Activated CD4-positive, alpha-beta T cell treated with anti-CD3 and anti-CD28 coated beads, Interleukin-2, amount 10 ng/mL, durations not matched to agents 24 days and 14 days (primary cell): Measurements from ENCODE around the gene RAPGEF1. TPM values are rescaled to one million over a fixed set of nuclear protein-coding genes. Genes with fewer than 3 reads are reported as not detected.
A peak's percentile ranks its signal among the peaks of the same experiment; 100 is the strongest.
"Not testable (repeated sequence)": the region's sequence is repeated elsewhere in the genome, so short reads cannot be mapped to it uniquely, and the experiment has no call there.

ENCODE experiments used
- DNase-seq: peaks from one replicate; pipeline ENCODE4 v3.0.0; 2022
- H3K27ac Mint-ChIP-seq: one replicate; pipeline ENCODE4 v1.8.0; 2022; ENCODE audit warnings: mild to moderate bottlenecking, mixed read lengths
- H3K27me3 Mint-ChIP-seq: one replicate; pipeline ENCODE4 v1.8.0; 2022; ENCODE audit warnings: mixed read lengths
- H3K36me3 Mint-ChIP-seq: one replicate; pipeline ENCODE4 v1.8.0; 2022; ENCODE audit warnings: low read depth, mild to moderate bottlenecking, mixed read lengths
- H3K4me1 Mint-ChIP-seq: one replicate; pipeline ENCODE4 v1.8.0; 2021; ENCODE audit warnings: mixed read lengths
- H3K4me3 Mint-ChIP-seq: one replicate; pipeline ENCODE4 v1.8.0; 2022; ENCODE audit warnings: mild to moderate bottlenecking, moderate library complexity, mixed read lengths
- H3K9me3 Mint-ChIP-seq: one replicate; pipeline ENCODE4 v1.8.0; 2021; ENCODE audit warnings: mixed read lengths
- intact Hi-C: fragments of 100-400 bp; cut with micrococcal nuclease; formaldehyde crosslinking; loops from one replicate; pipeline ENCODE4 v1.15.1; 2023
- total RNA-seq: library from RNA; stranded (reverse); gene quantifications from 2 replicates; pipeline ENCODE4 v1.2.3, GENCODE V29; 2022

The RAPGEF1 gene
- total RNA-seq, 1 donor from 2014 or later, result 153 TPM

GRCh38 chr9:131554087-131554842 is 185.6 kb downstream of the RAPGEF1 start:
- Mint-ChIP-seq H3K36me3 (peaks cover 6% of the 10 kb centered on the region), H3K4me1 (peaks cover 2% of the 10 kb centered on the region), H3K27ac (no peak overlapping the region), H3K27me3 (peaks cover 54% of the 10 kb centered on the region), H3K4me3 (no peak overlapping the region), H3K9me3 (no peaks in the 10 kb centered on the region)
- intact Hi-C loops, result no loop called here
- no peak for DNase-seq

GRCh38 chr9:131552030-131552429 is 187.8 kb downstream of the RAPGEF1 start:
- peaks cover 2% of the 10 kb centered on the region for H3K4me1 Mint-ChIP-seq
- no peaks in the 10 kb centered on the region for H3K9me3 Mint-ChIP-seq
- intact Hi-C loops, result no loop called here
- DNase-seq, result no peak
- H3K4me3 Mint-ChIP-seq, result no peak overlapping the region
- peaks cover 8% of the 10 kb centered on the region for H3K36me3 Mint-ChIP-seq
- H3K27me3 Mint-ChIP-seq, result peaks cover 76% of the 10 kb centered on the region
- no peak overlapping the region for H3K27ac Mint-ChIP-seq

GRCh38 chr9:131550465-131550864 is 189.4 kb downstream of the RAPGEF1 start:
- DNase-seq, H3K4me1 Mint-ChIP-seq, H3K4me3 Mint-ChIP-seq, H3K36me3 Mint-ChIP-seq, H3K27ac Mint-ChIP-seq, H3K9me3 Mint-ChIP-seq, intact Hi-C loops: not testable (repeated sequence)
- H3K27me3 Mint-ChIP-seq, result peaks cover 77% of the 10 kb centered on the region

- intact Hi-C loops, H3K4me1 Mint-ChIP-seq, DNase-seq, H3K9me3 Mint-ChIP-seq, H3K4me3 Mint-ChIP-seq, H3K36me3 Mint-ChIP-seq, H3K27ac Mint-ChIP-seq: not testable (repeated sequence)
- peaks cover 79% of the 10 kb centered on the region for H3K27me3 Mint-ChIP-seq
These were observed 190.7 kb downstream of the RAPGEF1 start for GRCh38 chr9:131549186-131549585.

- intact Hi-C loops, result no loop called here
- Mint-ChIP-seq H3K27ac (no peak overlapping the region), H3K27me3 (peaks cover 69% of the 10 kb centered on the region), H3K4me3 (peak overlapping the region; percentile 71), H3K36me3 (peaks cover 9% of the 10 kb centered on the region), H3K9me3 (peaks cover 13% of the 10 kb centered on the region), H3K4me1 (peaks cover 2% of the 10 kb centered on the region)
- no peak for DNase-seq
These were observed 193.4 kb downstream of the RAPGEF1 start for GRCh38 chr9:131546336-131547084.

- no peak for DNase-seq
- peaks cover 2% of the 10 kb centered on the region for H3K4me1 Mint-ChIP-seq
- H3K4me3 Mint-ChIP-seq, result peak overlapping the region; percentile 48
- peaks cover 13% of the 10 kb centered on the region for H3K9me3 Mint-ChIP-seq
- no peak overlapping the region for H3K27ac Mint-ChIP-seq
- intact Hi-C loops, result no loop called here
- peaks cover 9% of the 10 kb centered on the region for H3K36me3 Mint-ChIP-seq
- peaks cover 66% of the 10 kb centered on the region for H3K27me3 Mint-ChIP-seq
These were observed 194.0 kb downstream of the RAPGEF1 start for GRCh38 chr9:131545786-131546335.

- H3K4me3 Mint-ChIP-seq, result peak within 1 kb of the TSS; percentile 48
- H3K27me3 Mint-ChIP-seq, result peaks cover 62% of the 10 kb centered on the region
These were observed 194.7 kb downstream of the RAPGEF1 start, which contains the start of gene PRRT1B for GRCh38 chr9:131545003-131545785. TSS of gene PRRT1B (plus strand) at chr9:131545523. CDS start at chr9:131545616, 93 bp downstream.

GRCh38 chr9:131543141-131543540 is 196.7 kb downstream of the RAPGEF1 start:
- no peak overlapping the region for H3K4me3 Mint-ChIP-seq
- peaks cover 41% of the 10 kb centered on the region for H3K27me3 Mint-ChIP-seq
- H3K4me1 Mint-ChIP-seq, result peaks cover 9% of the 10 kb centered on the region
- no peak overlapping the region for H3K27ac Mint-ChIP-seq
- DNase-seq, result no peak
- H3K36me3 Mint-ChIP-seq, result peaks cover 9% of the 10 kb centered on the region
- intact Hi-C loops, result no loop called here
- H3K9me3 Mint-ChIP-seq, result peaks cover 13% of the 10 kb centered on the region

More at GRCh38 chr9:131545003-131545785, 194.7 kb downstream of the RAPGEF1 start, which contains the start of gene PRRT1B:
- DNase-seq, result no peak
- peaks cover 9% of the 10 kb centered on the region for H3K36me3 Mint-ChIP-seq
- intact Hi-C loops, result no loop called here
- no peak within 1 kb of the TSS for H3K27ac Mint-ChIP-seq
- peaks cover 2% of the 10 kb centered on the region for H3K4me1 Mint-ChIP-seq
- H3K9me3 Mint-ChIP-seq, result peaks cover 13% of the 10 kb centered on the region

GRCh38 chr9:131539223-131539923 is 200.5 kb downstream of the RAPGEF1 start:
- H3K9me3 Mint-ChIP-seq, result peaks cover 11% of the 10 kb centered on the region
- H3K27ac Mint-ChIP-seq, result no peak overlapping the region
- H3K36me3 Mint-ChIP-seq, result peaks cover 7% of the 10 kb centered on the region
- intact Hi-C loops, result no loop called here
- H3K4me1 Mint-ChIP-seq, result peaks cover 14% of the 10 kb centered on the region
- no peak overlapping the region for H3K4me3 Mint-ChIP-seq
- DNase-seq, result no peak
- H3K27me3 Mint-ChIP-seq, result peaks cover 11% of the 10 kb centered on the region

GRCh38 chr9:131537946-131538345 is 201.9 kb downstream of the RAPGEF1 start:
- no peaks in the 10 kb centered on the region for H3K36me3 Mint-ChIP-seq
- H3K27me3 Mint-ChIP-seq, result peaks cover 3% of the 10 kb centered on the region
- intact Hi-C loops, result no loop called here
- H3K9me3 Mint-ChIP-seq, result peaks cover 4% of the 10 kb centered on the region
- H3K4me1 Mint-ChIP-seq, result peaks cover 15% of the 10 kb centered on the region
- H3K4me3 Mint-ChIP-seq, result no peak overlapping the region
- DNase-seq, result no peak
- H3K27ac Mint-ChIP-seq, result no peak overlapping the region

GRCh38 chr9:131534721-131535237 is 205.1 kb downstream of the RAPGEF1 start:
- H3K9me3 Mint-ChIP-seq, result no peaks in the 10 kb centered on the region
- no peaks in the 10 kb centered on the region for H3K36me3 Mint-ChIP-seq
- no peak overlapping the region for H3K4me3 Mint-ChIP-seq
- no peak overlapping the region for H3K27ac Mint-ChIP-seq
- no peak for DNase-seq
- H3K27me3 Mint-ChIP-seq, result no peaks in the 10 kb centered on the region
- H3K4me1 Mint-ChIP-seq, result peaks cover 17% of the 10 kb centered on the region
- intact Hi-C loops, result no loop called here

- peak; percentile 93 for DNase-seq
- Mint-ChIP-seq H3K4me3 (peak within 1 kb of the TSS; percentile 86), H3K36me3 (peaks cover 17% of the 10 kb centered on the region), H3K27ac (peak within 1 kb of the TSS; percentile 79), H3K27me3 (no peaks in the 10 kb centered on the region), H3K4me1 (peaks cover 15% of the 10 kb centered on the region), H3K9me3 (no peaks in the 10 kb centered on the region)
- intact Hi-C loops, result loop anchor here (1.0 to 2.0 kb wide), 2 partner anchors 26 to 406 kb away; partner anchors contain the start of gene NUP214
These were observed 208.7 kb downstream of the RAPGEF1 start, which contains the start of gene UCK1 for GRCh38 chr9:131530920-131531832. TSS of gene UCK1 (minus strand) at chr9:131531263. CDS start at chr9:131531174, 89 bp downstream.
